ENCODE data around the gene PALLD.

The PALLD gene

DNA sequence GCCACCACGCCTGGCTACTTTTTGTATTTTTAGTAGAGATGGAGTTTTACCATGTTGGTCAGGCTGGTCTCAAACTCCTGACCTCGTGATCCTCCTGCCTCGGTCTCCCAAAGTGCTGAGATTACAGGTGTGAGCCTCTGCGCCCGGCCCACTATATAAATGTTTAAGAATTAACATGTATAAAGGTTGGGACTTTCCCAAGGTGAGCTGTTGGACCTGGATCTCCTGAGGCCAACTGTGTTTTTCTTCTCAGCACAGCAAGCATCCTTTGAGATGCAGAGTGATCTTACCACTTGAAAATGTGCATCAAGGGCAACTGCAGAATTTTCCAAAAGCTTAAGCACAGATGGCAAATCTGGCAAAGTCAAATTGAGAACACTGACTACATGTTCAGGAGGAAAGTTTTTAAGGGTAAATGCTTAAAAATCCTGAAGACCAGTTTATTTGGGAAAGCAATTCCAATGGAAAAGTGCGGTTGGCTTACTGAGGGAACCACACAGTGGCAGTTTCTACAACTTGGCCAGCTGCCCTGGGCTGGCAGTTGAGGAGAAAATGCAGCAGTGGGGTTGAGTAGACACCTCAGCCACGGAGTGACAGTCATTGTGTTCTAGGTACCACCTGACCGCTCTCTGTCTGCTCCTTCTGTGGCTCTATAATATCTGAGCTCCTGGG is 344.3 kb downstream of the PALLD start:
- no peak for DNase-seq

DNA sequence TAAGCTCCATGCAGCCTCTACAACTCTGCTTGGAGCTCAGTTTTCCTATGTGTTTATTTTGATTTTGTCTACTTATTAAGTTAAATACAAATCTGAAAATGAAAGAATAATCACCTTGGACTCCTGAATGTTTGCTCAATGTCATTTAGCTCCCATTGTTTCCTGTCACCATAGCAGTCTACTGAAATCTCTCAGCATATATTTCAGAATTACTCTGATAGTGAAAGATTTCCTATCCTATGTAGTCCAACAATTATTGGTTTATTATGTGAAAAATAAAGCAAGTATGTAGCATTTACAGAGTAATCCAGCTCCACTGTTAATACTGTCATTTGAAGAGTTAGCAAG is 344.8 kb downstream of the PALLD start:
- no peak for DNase-seq

DNA sequence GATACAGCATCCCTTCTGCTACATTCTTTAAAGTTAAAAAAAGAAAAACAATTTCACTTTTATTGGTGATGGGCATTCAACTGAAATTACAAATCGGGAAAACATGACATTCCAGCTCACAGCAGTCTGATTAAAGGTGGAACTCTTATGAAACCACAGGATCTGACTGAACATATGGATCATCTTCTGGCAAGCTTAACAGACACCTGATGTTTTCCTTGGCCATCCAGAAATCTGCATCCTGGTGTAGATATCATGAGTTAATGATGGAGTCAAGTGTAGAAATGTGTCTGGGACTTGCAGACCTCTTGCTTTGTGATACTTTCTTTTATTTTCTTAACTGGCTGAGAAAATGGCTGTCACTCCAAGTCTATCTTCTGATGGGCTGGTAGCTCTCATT is 345.3 kb downstream of the PALLD start:
- no peak for DNase-seq

DNA sequence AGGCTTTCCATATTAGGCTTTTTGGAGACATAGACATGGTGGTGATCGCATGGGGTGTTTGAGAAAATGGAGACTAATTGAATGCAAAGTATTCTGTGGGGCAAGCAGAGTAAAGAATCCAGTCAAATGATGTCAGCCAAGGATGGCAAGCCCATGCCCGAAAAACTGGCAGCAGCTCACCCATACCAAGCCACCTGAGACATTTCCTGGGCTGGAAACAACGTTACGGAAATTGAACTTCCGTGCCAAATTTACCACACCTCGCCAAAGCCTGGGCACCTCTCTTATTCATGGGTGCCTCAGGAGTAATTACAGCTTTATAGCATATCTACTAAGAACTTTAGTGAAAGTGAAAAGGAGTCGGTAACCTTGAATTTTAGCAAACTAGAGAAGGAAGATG is 346.8 kb downstream of the PALLD start:
- DNase-seq, result no peak

DNA sequence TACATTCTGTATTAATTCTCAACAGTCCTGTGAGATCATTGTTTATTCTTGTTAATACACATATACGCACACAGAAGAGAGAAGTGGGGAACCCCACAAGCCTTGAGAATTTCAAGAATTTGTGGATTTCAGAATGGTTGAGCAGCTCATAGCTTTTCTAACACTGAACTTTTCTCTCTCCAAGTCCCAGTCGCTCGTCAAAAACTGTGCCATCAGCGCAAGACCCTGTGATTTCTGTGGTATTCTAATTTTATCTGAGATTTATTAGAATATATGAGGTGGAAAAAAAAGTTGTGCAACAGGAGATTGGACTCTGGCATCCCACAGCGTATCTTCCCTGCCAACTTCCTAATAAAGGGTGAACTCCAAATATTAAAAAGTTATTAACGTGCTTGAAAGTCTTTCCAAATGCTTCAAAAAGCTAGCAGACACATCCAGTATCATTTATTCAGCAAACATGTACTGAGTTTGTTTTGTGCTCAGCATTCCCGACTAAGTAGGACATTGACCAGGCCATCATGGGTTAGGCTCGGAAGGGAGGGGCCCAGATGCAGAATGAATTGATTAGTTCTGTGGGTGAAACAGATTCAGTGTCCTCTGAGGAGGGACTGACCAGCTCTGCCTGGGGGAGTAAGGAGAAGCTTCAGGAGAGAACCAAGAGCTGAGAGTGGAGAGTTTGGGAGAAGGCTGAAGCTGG is 347.6 kb downstream of the PALLD start:
- DNase-seq, result no peak

DNA sequence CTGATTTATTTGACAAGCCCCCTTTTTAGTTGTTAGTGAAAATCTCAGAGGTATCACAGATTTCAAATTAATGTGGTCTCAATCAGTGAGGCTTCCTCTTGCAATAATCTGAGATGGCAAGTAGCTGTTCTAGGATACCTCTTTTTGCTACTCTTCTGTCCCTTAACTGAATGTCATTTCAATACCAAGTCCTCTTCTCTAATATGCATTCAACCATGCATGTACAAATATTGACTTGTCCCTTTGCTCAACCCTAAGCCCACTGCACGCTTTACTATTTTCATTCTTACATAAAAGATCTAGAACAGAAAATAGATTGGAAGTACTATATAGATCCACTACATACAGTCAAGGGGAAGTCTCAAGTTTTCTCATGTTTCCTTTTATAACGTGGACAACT is 349.0 kb downstream of the PALLD start:
- no peak for DNase-seq

DNA sequence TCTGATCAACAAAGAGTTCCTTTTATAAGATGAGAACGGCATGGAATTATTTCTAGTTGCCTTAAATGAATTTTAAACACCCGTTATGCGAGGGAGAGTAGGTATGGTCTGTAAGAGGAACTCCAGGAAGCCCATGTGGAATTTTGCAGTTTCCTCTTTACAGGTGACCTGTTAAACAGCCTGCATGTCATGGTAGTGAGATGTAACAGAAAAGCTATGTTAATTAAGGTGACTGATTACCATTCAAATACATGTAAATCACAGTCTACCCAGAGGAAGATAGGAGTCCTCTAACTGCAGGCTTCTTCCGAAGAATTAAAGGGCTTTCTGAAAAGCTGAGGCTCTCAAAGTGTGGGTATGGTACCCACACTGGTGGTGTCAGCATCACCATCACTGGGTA is 349.6 kb downstream of the PALLD start:
- DNase-seq, result no peak

DNA sequence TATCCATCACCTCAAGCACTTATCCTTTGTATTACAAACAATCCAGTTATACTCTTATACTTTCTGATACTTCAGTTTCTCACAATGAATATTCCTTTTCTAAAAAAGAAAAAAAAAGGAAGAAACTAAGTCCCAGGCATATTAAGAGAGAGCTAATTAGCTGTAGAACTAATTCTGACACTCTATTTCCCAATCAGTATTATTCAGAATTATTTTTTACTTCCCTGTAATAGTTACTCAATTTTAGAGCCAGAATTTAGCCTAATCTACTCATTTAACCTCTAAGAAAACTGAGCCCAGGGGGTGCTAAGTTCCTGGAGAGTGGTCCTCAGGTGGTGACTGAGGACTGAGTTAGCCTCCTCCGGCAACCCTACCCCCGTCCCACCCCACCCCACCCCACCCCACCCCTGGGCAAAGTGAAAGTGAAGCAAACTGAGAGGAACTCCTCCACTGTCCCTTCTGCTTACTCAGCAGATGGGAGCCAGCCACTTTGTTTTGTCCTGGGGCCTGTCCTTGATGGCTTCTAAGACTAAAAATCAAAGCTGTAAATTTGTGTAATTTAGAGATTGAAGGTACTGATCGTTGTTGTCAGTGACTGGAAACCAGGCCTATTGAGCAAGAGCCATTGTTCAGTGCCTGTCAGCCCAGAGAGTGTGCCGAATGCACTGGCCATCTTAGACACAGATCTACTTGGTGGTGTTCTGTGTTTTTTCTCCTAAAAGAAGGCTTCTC is 351.1 kb downstream of the PALLD start:
- DNase-seq, result no peak

DNA sequence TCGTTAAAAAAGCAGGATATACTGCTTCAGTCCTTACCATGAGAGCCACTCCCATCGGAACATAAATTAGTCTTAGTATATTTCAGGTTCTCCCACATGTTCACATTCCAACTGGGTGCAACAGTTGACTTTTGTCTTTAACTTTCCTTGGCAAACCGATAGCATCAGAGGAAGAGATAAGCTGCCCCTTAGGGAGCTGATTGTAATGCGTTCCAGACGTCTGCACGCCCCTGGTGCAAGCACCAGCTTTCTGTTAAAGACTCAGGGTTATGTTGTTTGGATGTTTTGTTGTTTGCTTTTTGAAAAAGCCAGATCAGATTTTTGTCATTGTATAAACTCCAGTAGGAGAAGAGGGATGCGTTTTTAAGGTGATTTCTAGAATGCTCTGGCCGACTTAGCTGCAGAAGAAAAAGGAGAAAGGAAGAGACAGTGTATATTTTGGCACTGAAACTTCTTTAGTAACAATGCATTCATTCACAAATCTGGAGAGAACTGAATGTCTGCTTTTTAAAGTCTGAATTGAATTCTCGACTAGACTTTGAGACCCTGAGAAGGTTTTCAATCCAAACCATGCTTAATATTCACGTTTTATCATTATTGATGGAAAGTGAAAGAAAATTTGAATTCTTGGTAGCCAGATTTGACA is 352.3 kb downstream of the PALLD start:
- no peak for DNase-seq

DNA sequence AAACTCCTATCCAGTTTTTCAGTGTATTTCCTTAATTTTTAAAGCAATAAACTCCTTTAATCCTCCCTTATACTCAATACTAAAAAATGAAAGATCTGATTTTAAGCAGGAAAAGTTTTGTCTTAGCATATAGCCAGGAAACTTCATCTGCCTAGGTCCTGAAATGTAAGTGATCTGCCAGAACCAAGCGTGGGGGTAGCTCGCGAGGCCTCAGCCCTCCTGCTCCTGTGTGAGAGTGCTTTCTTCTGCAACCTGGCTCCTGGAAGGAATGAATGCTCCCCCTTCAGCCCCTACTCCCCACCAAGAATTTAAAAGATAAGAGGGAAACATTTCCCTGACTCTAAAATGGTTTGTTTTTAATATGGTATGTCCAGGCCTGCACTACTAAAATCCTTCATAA is 353.1 kb downstream of the PALLD start:
- DNase-seq, result no peak

DNA sequence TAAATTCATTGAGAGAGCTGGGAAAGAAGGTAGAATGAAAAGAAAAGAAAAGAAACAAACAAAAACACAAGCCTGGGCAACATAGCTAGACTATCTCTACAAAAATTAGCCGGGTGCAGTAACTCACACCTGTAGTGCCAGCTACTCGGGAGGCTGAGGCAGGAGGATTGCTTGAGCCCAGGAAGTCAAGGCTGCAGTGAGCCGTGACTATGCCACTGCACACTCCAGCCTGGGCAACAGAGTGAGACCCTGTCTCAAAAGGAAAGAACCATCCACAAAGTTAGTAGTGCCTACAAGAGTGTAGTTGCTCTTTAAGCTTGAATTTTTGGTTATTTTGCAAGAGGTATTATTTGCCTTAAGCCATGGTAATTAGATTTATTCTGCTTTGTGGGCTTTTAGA is 355.5 kb downstream of the PALLD start:
- no peak for DNase-seq

DNA sequence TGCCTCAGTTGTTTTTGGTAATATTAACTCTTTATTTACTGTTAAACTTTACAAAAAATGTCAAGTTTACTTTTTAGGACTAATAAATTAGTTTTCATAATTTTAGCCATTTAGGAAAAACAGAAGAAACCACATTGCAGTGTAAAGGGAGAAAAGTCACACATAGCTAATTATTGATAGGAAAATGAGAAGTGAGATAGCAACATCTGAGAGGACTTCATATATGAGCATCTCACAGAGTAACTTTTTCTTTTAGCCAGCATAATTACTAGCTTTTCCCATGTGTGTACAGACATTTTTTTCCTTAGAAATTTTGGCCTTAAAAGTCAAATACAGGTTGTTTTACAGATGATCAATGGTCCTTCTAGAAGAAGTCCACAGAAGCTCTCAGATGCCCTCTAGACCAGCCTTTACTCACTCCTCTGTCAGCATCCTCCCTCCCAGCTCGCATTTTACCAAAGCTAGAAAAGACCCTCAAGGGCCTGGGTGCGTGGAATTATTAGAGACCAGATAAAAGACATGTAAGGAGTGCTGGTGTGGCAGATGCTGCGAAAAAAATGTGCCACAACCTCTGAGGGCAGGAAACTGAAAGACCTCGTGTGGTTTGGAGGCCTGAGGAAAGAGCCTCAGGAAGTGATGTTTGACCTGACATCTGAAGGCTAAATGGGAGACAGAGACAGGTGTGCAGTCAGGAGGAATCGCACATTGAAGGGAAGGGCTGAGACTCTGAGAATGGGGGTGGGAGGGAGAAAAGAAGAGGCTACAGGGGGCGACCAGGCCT is 356.3 kb downstream of the PALLD start:
- no peak for DNase-seq

DNA sequence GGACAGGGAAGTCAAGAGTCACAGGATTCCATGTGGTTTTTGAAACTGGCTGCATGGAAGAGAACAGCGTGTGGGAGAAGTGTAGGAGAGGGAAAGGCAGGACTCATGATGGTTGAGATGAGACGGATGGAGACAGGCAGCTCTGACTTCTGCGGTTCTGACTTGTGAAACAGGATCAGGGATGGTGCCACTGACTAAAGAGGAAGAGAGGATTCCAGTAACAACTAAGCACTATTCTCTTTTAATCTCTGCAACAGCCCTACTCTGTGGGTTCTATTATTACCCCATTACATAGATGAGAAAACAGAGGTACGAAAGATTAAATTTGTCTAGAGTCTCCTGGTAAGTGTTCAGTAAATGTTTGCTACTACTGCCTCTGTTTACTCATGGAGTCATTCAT is 356.9 kb downstream of the PALLD start:
- no peak for DNase-seq

DNA sequence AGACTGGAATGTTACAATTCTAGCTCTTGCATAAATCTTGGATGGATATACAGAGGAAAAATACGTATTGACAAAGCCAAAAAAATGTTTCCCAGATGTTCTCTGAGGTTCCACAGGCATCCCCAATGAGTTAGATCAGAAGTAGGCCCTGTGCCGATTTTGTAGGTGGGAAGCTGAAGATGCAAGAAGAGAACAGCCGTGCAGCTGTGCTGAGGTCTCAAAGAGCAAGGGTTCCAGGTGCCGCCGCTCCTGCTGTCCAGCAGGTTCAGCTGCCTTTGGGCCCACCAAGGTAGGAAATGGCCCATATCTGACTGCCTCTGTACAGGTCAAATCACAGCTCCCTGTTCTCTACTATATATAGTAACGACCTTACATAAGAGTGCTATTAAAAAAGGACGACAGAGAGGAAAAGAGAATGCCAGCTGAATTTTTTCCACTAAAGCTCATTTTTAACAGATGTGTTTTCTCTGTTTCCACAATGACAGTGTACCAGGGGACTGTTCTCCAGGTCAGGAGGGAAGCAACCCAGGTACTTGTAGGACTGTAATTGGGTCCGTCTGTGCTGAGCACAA is 357.6 kb downstream of the PALLD start:
- no peak for DNase-seq

DNA sequence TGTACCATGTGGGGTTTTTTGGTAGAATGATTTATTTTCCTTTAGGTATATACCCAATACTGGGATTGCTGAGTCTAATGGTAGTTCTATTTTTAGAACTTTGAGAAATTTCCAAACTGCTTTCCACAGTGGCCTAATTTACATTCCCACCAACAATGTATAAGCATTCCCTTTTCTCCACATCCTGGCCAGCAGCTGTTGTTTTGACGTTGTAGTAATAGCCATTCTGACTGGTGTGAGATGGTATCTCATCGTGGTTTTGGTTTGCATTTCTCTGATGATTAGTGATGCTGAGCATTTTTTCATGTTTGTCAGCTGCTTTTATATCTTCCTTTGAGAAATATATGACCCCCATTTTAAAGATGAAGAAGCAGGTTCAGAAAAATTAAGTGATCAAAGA is 359.5 kb downstream of the PALLD start:
- no peak for DNase-seq

DNA sequence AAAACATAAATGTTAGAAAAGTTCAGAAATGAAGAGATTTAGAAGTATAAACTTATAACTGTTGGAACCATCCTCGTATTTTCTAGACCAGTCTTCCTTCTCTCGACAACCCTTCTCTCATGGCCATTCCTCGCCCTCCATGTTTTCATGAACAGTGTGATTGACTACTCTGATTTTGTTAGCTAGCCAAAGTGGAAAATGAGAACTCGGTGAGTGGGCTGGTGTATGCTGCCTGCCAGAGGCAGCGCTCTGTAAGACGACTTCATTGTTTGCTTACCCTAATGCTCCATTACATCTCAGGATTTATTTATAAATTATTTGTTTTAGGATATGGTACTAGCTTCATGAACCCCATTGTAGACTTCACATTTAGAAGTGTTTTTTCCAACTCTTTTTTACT is 360.2 kb downstream of the PALLD start:
- no peak for DNase-seq

DNA sequence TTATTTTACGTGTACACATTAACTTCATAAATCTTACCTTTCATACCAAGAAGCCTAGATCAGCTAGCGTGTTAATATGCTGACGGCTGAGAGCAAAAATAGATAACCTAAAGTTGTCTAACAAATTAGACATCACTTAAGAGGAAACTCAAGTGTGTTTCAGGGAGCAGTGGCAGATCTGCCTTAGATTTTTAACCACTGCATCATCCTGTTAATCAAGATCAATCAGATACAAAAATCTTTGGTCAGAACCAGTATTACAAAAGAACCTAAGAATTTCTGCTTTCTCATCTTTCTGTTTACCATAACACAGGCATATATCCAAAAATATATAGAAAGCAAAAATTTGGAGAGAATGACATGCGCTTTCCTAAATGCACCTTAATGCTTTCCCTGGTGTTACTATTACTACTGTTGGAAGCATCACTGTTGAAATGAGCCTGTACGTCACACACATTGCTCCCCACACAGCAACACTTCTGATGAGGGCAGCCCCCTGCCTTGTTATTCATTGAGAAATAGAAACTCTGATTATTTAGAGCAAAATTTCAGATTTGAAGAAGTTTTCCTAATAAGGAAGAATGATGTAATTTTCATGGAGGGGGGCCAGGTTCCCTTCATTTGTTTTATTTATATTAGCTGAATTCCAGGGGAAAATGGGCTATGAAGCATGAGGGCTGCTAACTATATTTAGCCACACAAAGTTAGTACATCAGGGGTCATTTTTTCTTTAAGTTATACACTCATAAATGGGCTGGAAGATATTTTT is 360.9 kb downstream of the PALLD start:
- DNase-seq, result no peak

DNA sequence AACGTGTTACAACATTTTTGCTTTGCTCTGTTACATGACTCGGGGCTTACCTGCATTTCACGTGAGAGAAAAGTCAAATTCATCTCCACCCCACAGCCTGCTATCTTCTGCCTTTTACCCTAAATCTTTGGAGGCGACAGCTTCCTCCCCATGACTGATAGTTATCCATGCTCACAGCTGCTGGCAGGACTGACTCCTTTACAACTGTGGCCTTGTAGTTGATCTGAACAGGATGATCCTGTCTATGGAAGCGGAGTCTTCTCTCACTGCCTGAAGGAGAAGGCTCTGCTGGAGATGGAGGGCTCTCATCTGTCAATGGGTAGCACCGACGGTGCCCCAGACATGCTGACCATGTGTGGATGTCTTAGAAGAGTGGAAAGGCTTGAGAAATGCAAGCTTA is 362.2 kb downstream of the PALLD start:
- DNase-seq, result no peak

DNA sequence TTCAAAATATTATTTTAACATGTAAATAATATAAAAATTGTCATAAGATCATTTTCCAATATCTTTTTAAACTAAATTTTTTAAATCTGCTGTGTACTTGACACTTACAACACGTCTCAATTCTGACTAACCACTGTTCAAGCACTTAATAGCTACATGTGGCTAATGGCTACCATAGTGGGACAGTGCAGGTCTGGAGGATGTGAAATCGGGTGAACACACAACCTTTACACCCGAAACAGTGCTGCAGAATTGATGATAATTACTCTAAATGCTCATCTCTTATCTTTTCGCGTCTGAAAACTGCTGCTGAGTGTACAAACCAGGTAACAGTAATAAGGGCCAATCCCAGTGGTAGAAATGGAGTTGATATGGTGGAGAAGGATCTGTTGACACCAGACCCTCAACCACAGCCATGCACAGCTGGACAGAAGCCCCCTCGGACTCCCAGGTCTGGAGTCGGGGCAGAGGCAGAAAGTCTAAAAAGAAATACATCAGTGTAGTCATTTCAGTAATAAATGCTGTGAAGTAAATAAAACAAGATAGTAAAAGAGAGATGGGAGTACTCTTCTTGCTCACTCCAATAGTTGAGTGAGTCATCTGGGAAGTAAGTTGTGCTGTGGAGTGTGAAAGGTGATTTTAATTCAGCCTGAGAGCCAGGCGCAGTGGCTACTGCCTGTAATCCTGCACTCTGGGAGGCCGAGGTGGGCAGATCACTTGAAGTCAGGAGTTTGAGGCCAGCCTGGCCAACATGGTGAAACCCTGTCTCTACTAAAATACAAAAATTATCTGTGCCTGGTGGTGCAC is 363.2 kb downstream of the PALLD start:
- DNase-seq, result no peak

DNA sequence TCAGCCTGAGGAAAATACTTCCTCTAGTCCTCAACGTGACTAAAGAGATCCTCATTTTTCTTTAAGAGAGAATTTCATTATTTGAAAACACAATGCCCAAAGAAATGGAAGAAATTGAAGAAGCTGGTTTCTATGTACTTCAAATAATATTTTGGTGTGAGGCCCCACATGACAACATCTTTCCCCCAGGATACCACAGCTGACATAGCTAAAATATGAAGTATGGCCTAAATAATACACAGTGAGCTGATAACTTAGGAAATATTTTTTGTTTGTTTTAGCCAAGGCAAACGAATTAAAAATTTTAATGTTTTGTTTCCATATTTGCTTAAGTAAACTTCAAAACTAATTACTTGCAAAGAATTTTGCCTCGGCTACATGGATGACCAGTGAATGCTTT is 364.0 kb downstream of the PALLD start:
- no peak for DNase-seq

Measured in activated T-cell treated with anti-CD3 and anti-CD28 coated beads, Interleukin-2, amount 50 U/mL, for 1 hour (primary cell).